Nephron (organoid): ENCODE data around the gene SEMA5A.

Experiments used
- H3K27ac Mint-ChIP-seq, 3 experiments: 2 replicates each; pipeline ENCODE4 v1.8.0; 2020; ENCODE audit warnings: mixed read lengths in 3 of 3, mild to moderate bottlenecking in 2 of 3, moderate library complexity in 1 of 3
- H3K27me3 Mint-ChIP-seq: 2 replicates; pipeline ENCODE4 v1.8.0; 2021; ENCODE audit warnings: low read depth, mild to moderate bottlenecking, moderate library complexity, mixed read lengths
- H3K36me3 Mint-ChIP-seq: 2 replicates; pipeline ENCODE4 v1.8.0; 2020; ENCODE audit warnings: low read depth, mixed read lengths
- H3K4me1 Mint-ChIP-seq: 2 replicates; pipeline ENCODE4 v1.8.0; 2020; ENCODE audit warnings: mixed read lengths
- H3K4me3 Mint-ChIP-seq, 3 experiments: 2 replicates each; pipeline ENCODE4 v1.8.0; 2020; ENCODE audit warnings: mild to moderate bottlenecking in 3 of 3, mixed read lengths in 3 of 3, moderate library complexity in 2 of 3
- H3K9me3 Mint-ChIP-seq: 2 replicates; pipeline ENCODE4 v1.8.0; 2020; ENCODE audit warnings: mixed read lengths
- CTCF ChIP-seq, 3 experiments: fragments of 200-600 bp; sonication (generic); IDR thresholded peaks; one replicate each; pipeline ENCODE4 v1.5.0; 2021; ENCODE audit warnings: antibody characterized with exemption in 3 of 3; ENCODE audit not compliant: unreplicated experiment in 3 of 3

Gene SEMA5A

DNA sequence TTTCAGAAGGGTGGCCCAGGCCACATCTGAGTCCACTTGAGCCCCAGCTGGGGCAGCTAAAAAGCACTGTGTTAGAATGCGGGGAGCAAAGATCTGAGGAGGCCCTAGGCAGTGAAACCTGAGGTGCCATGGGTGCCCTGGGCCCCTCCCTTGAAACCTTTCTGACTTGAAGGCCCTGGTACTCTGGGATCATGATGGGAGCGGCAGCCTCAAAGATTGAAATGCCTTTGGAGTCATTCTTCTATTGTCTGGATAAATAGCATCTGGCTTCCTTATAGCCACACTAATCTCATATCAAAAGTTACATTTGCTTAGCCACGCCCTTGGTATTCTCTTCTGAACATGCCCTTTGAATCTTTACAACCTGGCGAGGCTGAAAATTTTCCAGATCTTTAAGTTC lies 7.7 kb upstream of the SEMA5A start:
- peaks cover 4% of the 10 kb centered on the region for H3K27me3 Mint-ChIP-seq
- no peak for TF ChIP-seq CTCF (IDR thresholded peaks at IDR 0.05; ENCODE audit: unreplicated experiment in 3 of 3)
- H3K27ac Mint-ChIP-seq = no peak overlapping the region
- H3K9me3 Mint-ChIP-seq = peaks cover 2% of the 10 kb centered on the region
- no peak overlapping the region for H3K4me3 Mint-ChIP-seq
- H3K4me1 Mint-ChIP-seq = no peaks in the 10 kb centered on the region
- H3K36me3 Mint-ChIP-seq = peaks cover 44% of the 10 kb centered on the region

DNA sequence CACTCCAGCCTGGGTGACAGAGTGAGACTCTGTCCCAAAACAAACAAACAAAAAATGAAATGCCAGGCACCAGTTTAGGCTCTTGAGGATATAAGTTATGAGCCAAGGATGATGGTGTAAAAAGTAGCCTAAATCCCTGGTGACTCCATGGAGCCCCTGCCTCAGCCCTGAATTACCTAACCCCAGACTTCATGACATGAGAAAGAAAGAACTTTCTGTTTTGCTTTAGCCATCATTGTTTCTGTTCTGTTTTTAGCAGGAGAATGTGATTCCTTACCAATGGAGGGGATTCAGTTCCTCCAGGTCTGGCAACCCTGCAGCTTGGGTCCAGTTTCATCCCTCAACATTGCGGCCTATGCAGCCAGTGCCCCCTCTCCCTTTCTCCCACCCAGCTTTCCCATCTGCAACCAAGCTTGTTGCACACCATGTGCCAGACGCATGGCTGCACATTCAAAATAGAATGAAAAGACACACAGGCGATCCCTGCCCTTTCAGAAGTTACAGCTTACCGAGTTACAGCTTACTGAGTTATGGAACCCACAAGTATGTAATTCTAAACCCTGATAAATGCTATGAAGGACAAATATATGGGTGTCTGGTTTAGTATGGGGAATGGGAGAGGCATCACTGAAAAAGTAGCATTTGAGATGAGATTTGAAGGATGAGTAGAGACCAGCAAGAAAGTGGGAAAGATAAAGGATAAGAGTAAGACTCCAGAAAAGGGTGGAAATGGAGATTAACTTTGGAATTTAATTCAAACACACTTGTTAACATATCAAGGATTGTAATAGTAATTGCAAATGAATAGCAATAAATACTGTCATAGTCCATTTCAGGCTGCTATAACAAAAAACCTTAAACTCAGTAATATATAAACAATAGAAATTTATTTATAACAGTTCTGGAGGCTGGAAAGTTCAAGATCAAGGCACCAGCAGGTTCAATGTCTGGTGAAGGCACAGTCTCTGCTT lies 6.0 kb upstream of the SEMA5A start:
- Mint-ChIP-seq H3K4me1 (peaks cover 7% of the 10 kb centered on the region), H3K9me3 (peaks cover 2% of the 10 kb centered on the region), H3K4me3 (no peak overlapping the region), H3K27ac (no peak overlapping the region), H3K27me3 (peaks cover 1% of the 10 kb centered on the region), H3K36me3 (peaks cover 47% of the 10 kb centered on the region)
- TF ChIP-seq CTCF (IDR thresholded peaks at IDR 0.05; ENCODE audit: unreplicated experiment in 3 of 3) = no peak

- H3K4me1 Mint-ChIP-seq = peaks cover 7% of the 10 kb centered on the region
- peaks cover 2% of the 10 kb centered on the region for H3K9me3 Mint-ChIP-seq
- peaks cover 47% of the 10 kb centered on the region for H3K36me3 Mint-ChIP-seq
- H3K27me3 Mint-ChIP-seq = no peaks in the 10 kb centered on the region
- no peak overlapping the region for H3K27ac Mint-ChIP-seq
- TF ChIP-seq CTCF (IDR thresholded peaks at IDR 0.05; ENCODE audit: unreplicated experiment in 3 of 3) = no peak
- H3K4me3 Mint-ChIP-seq = no peak overlapping the region
Observed at GRCh38 chr5:9549941-9550340, 4.1 kb upstream of the SEMA5A start.

DNA sequence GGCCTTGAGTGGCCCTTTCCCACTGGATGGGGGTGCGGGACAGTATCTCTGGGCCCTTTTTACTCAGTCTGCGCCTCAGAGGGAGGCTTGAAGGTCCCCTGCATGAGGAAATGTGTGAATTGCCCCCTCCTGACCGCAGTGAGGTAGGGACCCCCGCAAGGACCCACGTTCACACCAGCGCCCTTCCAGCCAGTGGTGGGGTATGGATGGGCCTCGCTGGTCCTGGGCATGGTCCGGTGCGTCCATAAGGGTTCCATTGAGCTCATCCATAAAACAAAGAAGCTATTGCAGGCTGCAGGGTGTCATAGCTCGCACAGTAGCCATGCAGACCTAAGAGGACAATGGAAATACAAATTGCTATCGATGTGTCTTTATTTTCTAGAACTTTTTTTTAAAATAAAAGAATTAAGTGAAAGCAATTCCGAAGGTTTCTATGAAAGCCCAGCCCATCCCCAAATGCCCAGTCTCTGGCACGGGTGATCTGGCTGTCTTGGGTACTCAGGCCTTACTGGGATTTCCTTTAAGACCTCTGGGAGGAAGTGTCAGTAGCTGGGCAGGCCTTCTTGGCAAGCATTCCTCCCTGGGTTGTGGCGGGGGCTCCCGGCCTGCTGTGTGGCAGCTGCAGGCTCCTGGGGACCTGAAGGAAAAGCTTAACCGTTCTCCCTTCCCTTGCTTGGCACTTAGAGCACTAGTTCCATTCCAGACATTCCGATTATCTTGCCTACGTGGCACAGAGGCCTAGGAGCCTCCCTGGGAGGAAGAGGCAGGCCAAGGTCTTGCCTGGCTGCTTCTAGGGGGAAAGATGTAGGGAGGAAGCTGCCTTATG lies 1.5 kb upstream of the SEMA5A start:
- no peak for TF ChIP-seq CTCF (IDR thresholded peaks at IDR 0.05; ENCODE audit: unreplicated experiment in 3 of 3)
- H3K9me3 Mint-ChIP-seq = no peaks in the 10 kb centered on the region
- peak overlapping the region; percentile 82 to 98 (median 94) for H3K27ac Mint-ChIP-seq
- peak overlapping the region; percentile 93 to 98 (median 96) for H3K4me3 Mint-ChIP-seq
- H3K4me1 Mint-ChIP-seq = peaks cover 27% of the 10 kb centered on the region
- H3K36me3 Mint-ChIP-seq = peaks cover 35% of the 10 kb centered on the region
- peaks cover 4% of the 10 kb centered on the region for H3K27me3 Mint-ChIP-seq

DNA sequence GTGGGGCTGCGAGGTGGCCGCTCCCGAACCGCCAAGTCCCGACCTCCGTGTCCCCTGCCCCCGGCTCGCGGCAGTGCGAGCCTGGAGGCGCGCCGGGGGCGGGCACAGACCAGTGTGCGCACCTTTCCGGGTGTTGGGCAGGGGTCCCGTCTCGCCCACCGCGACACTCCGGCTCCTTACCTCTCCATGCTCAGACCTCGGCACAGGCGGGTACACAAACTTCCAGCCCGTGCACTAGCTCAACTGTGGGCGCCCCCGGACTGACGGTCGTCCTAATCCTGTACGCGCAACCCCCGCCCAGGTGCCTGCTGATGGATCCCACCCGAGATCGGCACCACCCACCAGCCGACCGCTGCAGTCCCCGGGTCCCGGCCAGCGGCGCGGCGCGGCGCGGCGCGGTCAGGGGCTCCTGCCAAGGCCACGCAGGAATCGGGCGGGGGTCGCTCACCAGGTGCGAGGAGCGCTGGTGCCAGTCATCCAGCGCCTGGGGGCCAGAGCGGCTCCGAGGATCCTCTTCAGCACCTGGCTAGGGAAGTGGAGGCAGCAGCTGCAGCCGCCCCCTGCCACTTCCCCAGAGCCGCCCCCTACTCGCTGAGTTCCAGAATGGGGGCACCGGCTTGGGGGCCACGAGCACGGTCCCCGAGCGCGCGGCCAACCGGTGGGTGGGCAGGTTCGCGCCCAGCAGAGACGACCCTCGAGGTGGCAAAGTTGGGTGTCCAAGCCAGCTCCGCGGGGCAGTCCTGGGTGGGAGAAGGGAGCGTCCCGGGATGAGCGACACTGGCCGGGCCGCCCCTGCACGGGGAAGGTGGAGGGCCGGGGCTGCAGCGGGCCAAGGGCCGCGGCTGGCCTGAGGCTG lies 511 bp downstream of the SEMA5A start:
- H3K9me3 Mint-ChIP-seq = no peaks in the 10 kb centered on the region
- peak overlapping the region; percentile 88 to 92 (median 89) for H3K4me3 Mint-ChIP-seq
- peaks cover 21% of the 10 kb centered on the region for H3K36me3 Mint-ChIP-seq
- peaks cover 27% of the 10 kb centered on the region for H3K4me1 Mint-ChIP-seq
- TF ChIP-seq CTCF (IDR thresholded peaks at IDR 0.05; ENCODE audit: unreplicated experiment in 3 of 3) = no peak
- peaks cover 8% of the 10 kb centered on the region for H3K27me3 Mint-ChIP-seq
- H3K27ac Mint-ChIP-seq = no peak overlapping the region
